ENCODE results near the gene YIPF1. TPM values are rescaled to one million over a fixed set of nuclear protein-coding genes. Genes with fewer than 3 reads are reported as not detected.

Gene YIPF1
- total RNA-seq, 4 donors from 2014 or later: 16.8 to 21.4 (median 19.7) TPM

DNA sequence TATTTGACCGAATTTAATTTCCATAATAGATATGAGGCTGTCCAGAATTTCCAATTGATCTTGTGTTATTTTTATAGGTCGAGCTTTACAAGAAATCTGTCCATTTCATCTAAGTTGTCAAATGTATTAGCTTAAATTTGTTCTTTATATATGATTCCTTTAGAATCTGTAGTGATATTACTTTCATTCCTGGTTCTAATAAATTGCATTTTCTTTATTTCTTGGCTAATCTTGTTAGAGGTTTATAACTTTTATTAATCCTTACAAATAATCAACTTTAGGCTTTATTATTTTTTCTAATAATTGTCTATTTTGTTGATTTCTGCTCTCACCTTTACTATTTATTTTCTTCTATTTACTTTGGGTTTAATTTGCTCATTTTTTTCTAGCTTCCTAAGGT lies 41.9 kb upstream of the YIPF1 start:
- Histone ChIP-seq H3K4me3 (no peak overlapping the region), H3K36me3 (peaks cover 0 to 35% (median 21%) of the 10 kb centered on the region in 4 donors), H3K27me3 (no peaks in the 10 kb centered on the region), H3K4me1 (no peaks in the 10 kb centered on the region), H3K9me3 (peaks cover 0 to 6% (median 0%) of the 10 kb centered on the region in 4 donors), H3K27ac (replicated peaks in 1 of 4) (no peak overlapping the region)
- TF ChIP-seq POLR2A (IDR thresholded peaks at IDR 0.05; ENCODE audit: low read depth) (no peak), POLR2AphosphoS5 (IDR thresholded peaks at IDR 0.05) (no peak), EP300 (IDR thresholded peaks at IDR 0.05) (no peak)
- TF ChIP-seq, protein P1, sequence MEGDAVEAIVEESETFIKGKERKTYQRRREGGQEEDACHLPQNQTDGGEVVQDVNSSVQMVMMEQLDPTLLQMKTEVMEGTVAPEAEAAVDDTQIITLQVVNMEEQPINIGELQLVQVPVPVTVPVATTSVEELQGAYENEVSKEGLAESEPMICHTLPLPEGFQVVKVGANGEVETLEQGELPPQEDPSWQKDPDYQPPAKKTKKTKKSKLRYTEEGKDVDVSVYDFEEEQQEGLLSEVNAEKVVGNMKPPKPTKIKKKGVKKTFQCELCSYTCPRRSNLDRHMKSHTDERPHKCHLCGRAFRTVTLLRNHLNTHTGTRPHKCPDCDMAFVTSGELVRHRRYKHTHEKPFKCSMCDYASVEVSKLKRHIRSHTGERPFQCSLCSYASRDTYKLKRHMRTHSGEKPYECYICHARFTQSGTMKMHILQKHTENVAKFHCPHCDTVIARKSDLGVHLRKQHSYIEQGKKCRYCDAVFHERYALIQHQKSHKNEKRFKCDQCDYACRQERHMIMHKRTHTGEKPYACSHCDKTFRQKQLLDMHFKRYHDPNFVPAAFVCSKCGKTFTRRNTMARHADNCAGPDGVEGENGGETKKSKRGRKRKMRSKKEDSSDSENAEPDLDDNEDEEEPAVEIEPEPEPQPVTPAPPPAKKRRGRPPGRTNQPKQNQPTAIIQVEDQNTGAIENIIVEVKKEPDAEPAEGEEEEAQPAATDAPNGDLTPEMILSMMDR (IDR thresholded peaks at IDR 0.05): no peak
- 98% methylated on average over 2 of the region's 2 CpGs for WGBS
- no peak for DNase-seq (ENCODE audit: extremely low spot score)
- intact Hi-C loops (cut with DNase I): no loop called here

DNA sequence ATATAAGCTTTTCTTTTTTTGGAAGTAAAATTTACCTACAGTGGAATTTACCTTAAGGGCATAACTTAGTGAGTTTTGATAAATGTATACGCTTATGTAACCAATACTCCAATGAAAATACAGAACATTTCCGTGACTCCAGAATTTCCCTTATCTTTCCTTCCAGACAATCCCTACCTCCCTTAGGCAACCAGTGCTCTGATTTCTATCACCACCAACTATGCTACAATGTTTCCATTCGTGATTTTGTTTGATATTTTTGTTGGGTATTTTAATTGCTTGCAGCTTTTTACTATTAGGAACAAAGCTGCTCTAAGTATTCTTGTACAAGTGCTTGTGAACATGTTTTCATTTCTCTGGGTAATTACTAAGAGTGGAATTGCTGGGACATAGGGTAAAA lies 41.3 kb upstream of the YIPF1 start:
- TF ChIP-seq, protein P1 (IDR thresholded peaks at IDR 0.05): no peak
- TF ChIP-seq POLR2AphosphoS5 (IDR thresholded peaks at IDR 0.05): no peak
- H3K36me3 ChIP-seq: peaks cover 0 to 39% (median 21%) of the 10 kb centered on the region in 4 donors
- intact Hi-C loops (cut with DNase I): no loop called here
- peaks cover 0 to 6% (median 0%) of the 10 kb centered on the region in 4 donors for H3K9me3 ChIP-seq
- DNase-seq (ENCODE audit: extremely low spot score): no peak
- H3K27ac ChIP-seq (replicated peaks in 1 of 4): no peak overlapping the region
- no peaks in the 10 kb centered on the region for H3K27me3 ChIP-seq
- H3K4me3 ChIP-seq: no peak overlapping the region
- WGBS: 93% methylated on average over 3 of the region's 3 CpGs
- H3K4me1 ChIP-seq: no peaks in the 10 kb centered on the region

DNA sequence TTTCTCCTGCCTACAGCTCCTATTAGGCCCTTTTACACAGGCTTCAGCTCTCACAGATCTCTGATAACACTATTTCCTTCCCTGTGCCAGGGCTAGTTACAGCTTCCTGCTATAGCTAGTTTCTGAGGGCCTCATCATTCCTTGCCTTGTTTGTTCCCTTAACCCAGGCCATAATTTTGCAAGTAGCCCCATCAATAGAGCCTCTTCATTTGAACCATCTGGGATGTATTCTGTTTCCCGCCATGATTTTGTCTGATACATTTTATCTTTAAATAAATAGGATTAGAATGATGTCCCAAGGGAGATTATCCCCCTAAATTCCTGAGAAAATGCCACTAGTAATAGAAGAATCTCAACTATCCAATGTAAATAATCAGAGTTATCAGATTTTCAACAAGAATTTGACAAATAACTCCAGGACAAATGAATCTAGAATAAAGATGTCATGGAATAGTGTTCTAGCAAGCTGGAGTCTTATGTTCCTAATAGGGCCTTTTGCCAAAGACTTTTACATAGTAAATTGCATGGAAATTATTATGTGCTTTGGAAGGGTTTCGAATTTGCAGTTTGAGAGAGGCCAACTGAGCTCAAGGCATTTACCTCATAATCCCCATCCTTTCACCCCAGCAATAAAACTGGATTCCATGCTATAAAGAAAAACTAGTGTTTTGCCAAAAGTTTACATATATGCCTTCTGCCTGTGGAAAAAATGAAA lies 39.8 kb upstream of the YIPF1 start:
- Histone ChIP-seq H3K36me3 (peaks cover 0 to 48% (median 17%) of the 10 kb centered on the region in 4 donors), H3K27me3 (no peaks in the 10 kb centered on the region), H3K4me3 (no peak overlapping the region), H3K27ac (replicated peaks in 1 of 4) (no peak overlapping the region), H3K9me3 (peaks cover 0 to 6% (median 0%) of the 10 kb centered on the region in 4 donors), H3K4me1 (no peaks in the 10 kb centered on the region)
- intact Hi-C loops (cut with DNase I): no loop called here
- no peak for DNase-seq (ENCODE audit: extremely low spot score)
- TF ChIP-seq EP300 (IDR thresholded peaks at IDR 0.05) (no peak), POLR2AphosphoS5 (IDR thresholded peaks at IDR 0.05) (no peak), POLR2A (IDR thresholded peaks at IDR 0.05; ENCODE audit: low read depth) (no peak)
- TF ChIP-seq, protein P1 (IDR thresholded peaks at IDR 0.05): no peak
- WGBS: 90% methylated on average over 2 of the region's 2 CpGs

- H3K4me1 ChIP-seq: no peaks in the 10 kb centered on the region
- H3K36me3 ChIP-seq: peaks cover 4 to 67% (median 23%) of the 10 kb centered on the region in 4 donors
- no peak for DNase-seq (ENCODE audit: extremely low spot score)
- intact Hi-C loops (cut with DNase I): no loop called here
- WGBS: 100% methylated on average over 2 of the region's 2 CpGs
- H3K27ac ChIP-seq (replicated peaks in 1 of 4): no peak overlapping the region
- H3K9me3 ChIP-seq: no peaks in the 10 kb centered on the region
- TF ChIP-seq POLR2A (IDR thresholded peaks at IDR 0.05; ENCODE audit: low read depth) (no peak), EP300 (IDR thresholded peaks at IDR 0.05) (no peak), POLR2AphosphoS5 (IDR thresholded peaks at IDR 0.05) (no peak)
- TF ChIP-seq, protein P1 (IDR thresholded peaks at IDR 0.05): no peak
- no peak overlapping the region for H3K4me3 ChIP-seq
- H3K27me3 ChIP-seq: no peaks in the 10 kb centered on the region
Observed at GRCh38 chr1:53927376-53927881, 37.8 kb upstream of the YIPF1 start.
